GM12872 (cell line): ENCODE data around the gene RHEB.

Experiments
- CTCF ChIP-seq: IDR thresholded peaks from 3 replicates; pipeline ENCODE4 v1.5.1; 2011; ENCODE audit warnings: low read depth, mild to moderate bottlenecking, low read length, moderate library complexity; ENCODE audit not compliant: insufficient read depth

RHEB gene

GRCh38 chr7:151505836-151506468 lies 13.7 kb downstream of the RHEB start:
- TF ChIP-seq CTCF = no peak

- TF ChIP-seq CTCF = no peak
These were observed 14.3 kb downstream of the RHEB start for GRCh38 chr7:151505433-151505832.

- no peak for TF ChIP-seq CTCF
These were observed 14.9 kb downstream of the RHEB start for GRCh38 chr7:151504715-151505326.

- no peak for TF ChIP-seq CTCF
These were observed 15.6 kb downstream of the RHEB start for GRCh38 chr7:151503902-151504714.

- no peak for TF ChIP-seq CTCF
These were observed 18.0 kb downstream of the RHEB start for GRCh38 chr7:151501676-151502075.

- no peak for TF ChIP-seq CTCF
These were observed 21.2 kb downstream of the RHEB start for GRCh38 chr7:151498495-151498894.

GRCh38 chr7:151497306-151497871 lies 22.3 kb downstream of the RHEB start:
- TF ChIP-seq CTCF = no peak
